Measurements from ENCODE around the gene NPY4R. TPM values are rescaled to one million over a fixed set of nuclear protein-coding genes. Genes with fewer than 3 reads are reported as not detected.
"Not testable (repeated sequence)": the region's sequence is repeated elsewhere in the genome, so short reads cannot be mapped to it uniquely, and the experiment has no call there.

The NPY4R gene
- total and polyA plus RNA-seq, 2 donors = 0.05 to 0.09 TPM

- H3K9me3 ChIP-seq (ENCODE audit: control insufficient read depth in 2 of 2, insufficient read depth in 1 of 2, low read length in 1 of 2); DNase-seq (ENCODE audit: low read depth in 6 of 9, low spot score in 9 of 9); H3K27ac ChIP-seq (ENCODE audit: low read depth in 1 of 2, low read length in 1 of 2); H3K4me1 ChIP-seq (ENCODE audit: control insufficient read depth in 2 of 2, insufficient read depth in 2 of 2, low read length in 2 of 2); H3K36me3 ChIP-seq (ENCODE audit: control insufficient read depth in 2 of 2, insufficient read depth in 2 of 2, low read length in 1 of 2); H3K4me3 ChIP-seq (ENCODE audit: low read length in 2 of 2); H3K27me3 ChIP-seq (ENCODE audit: control insufficient read depth in 2 of 2, insufficient read depth in 1 of 2, low read length in 1 of 2): not testable (repeated sequence)
- WGBS = no CpG with 5 or more reads among the region's 2 CpGs
Measured at GRCh38 chr10:46463608-46464007, 2.1 kb downstream of the NPY4R start.

- not testable (repeated sequence) for H3K36me3 ChIP-seq (ENCODE audit: control insufficient read depth in 2 of 2, insufficient read depth in 2 of 2, low read length in 1 of 2); H3K9me3 ChIP-seq (ENCODE audit: control insufficient read depth in 2 of 2, insufficient read depth in 1 of 2, low read length in 1 of 2); H3K4me3 ChIP-seq (ENCODE audit: low read length in 2 of 2); H3K27me3 ChIP-seq (ENCODE audit: control insufficient read depth in 2 of 2, insufficient read depth in 1 of 2, low read length in 1 of 2); H3K4me1 ChIP-seq (ENCODE audit: control insufficient read depth in 2 of 2, insufficient read depth in 2 of 2, low read length in 2 of 2); H3K27ac ChIP-seq (ENCODE audit: low read depth in 1 of 2, low read length in 1 of 2); DNase-seq (ENCODE audit: low read depth in 6 of 9, low spot score in 9 of 9)
- 97% methylated on average over 6 of the region's 10 CpGs for WGBS
Measured at GRCh38 chr10:46462276-46462675, 3.5 kb downstream of the NPY4R start.

GRCh38 chr10:46459579-46459978 lies 6.2 kb downstream of the NPY4R start:
- not testable (repeated sequence) for H3K27ac ChIP-seq (ENCODE audit: low read depth in 1 of 2, low read length in 1 of 2); H3K4me3 ChIP-seq (ENCODE audit: low read length in 2 of 2); H3K9me3 ChIP-seq (ENCODE audit: control insufficient read depth in 2 of 2, insufficient read depth in 1 of 2, low read length in 1 of 2); H3K4me1 ChIP-seq (ENCODE audit: control insufficient read depth in 2 of 2, insufficient read depth in 2 of 2, low read length in 2 of 2); H3K27me3 ChIP-seq (ENCODE audit: control insufficient read depth in 2 of 2, insufficient read depth in 1 of 2, low read length in 1 of 2); DNase-seq (ENCODE audit: low read depth in 6 of 9, low spot score in 9 of 9); H3K36me3 ChIP-seq (ENCODE audit: control insufficient read depth in 2 of 2, insufficient read depth in 2 of 2, low read length in 1 of 2)
- WGBS = 94% methylated on average over 3 of the region's 7 CpGs

- not testable (repeated sequence) for H3K4me3 ChIP-seq (ENCODE audit: low read length in 2 of 2); H3K9me3 ChIP-seq (ENCODE audit: control insufficient read depth in 2 of 2, insufficient read depth in 1 of 2, low read length in 1 of 2)
Measured at GRCh38 chr10:46457071-46457470, 8.7 kb downstream of the NPY4R start.

GRCh38 chr10:46455992-46456391 lies 9.8 kb downstream of the NPY4R start:
- H3K4me3 ChIP-seq (ENCODE audit: low read length in 2 of 2); H3K36me3 ChIP-seq (ENCODE audit: control insufficient read depth in 2 of 2, insufficient read depth in 2 of 2, low read length in 1 of 2); H3K9me3 ChIP-seq (ENCODE audit: control insufficient read depth in 2 of 2, insufficient read depth in 1 of 2, low read length in 1 of 2); H3K27me3 ChIP-seq (ENCODE audit: control insufficient read depth in 2 of 2, insufficient read depth in 1 of 2, low read length in 1 of 2); DNase-seq (ENCODE audit: low read depth in 6 of 9, low spot score in 9 of 9); H3K4me1 ChIP-seq (ENCODE audit: control insufficient read depth in 2 of 2, insufficient read depth in 2 of 2, low read length in 2 of 2); H3K27ac ChIP-seq (ENCODE audit: low read depth in 1 of 2, low read length in 1 of 2): not testable (repeated sequence)
- no CpG with 5 or more reads among the region's 2 CpGs for WGBS

More at GRCh38 chr10:46457071-46457470, 8.7 kb downstream of the NPY4R start:
- not testable (repeated sequence) for H3K27ac ChIP-seq (ENCODE audit: low read depth in 1 of 2, low read length in 1 of 2); H3K27me3 ChIP-seq (ENCODE audit: control insufficient read depth in 2 of 2, insufficient read depth in 1 of 2, low read length in 1 of 2); DNase-seq (ENCODE audit: low read depth in 6 of 9, low spot score in 9 of 9); H3K4me1 ChIP-seq (ENCODE audit: control insufficient read depth in 2 of 2, insufficient read depth in 2 of 2, low read length in 2 of 2); H3K36me3 ChIP-seq (ENCODE audit: control insufficient read depth in 2 of 2, insufficient read depth in 2 of 2, low read length in 1 of 2)
- WGBS = no CpG with 5 or more reads among the region's 3 CpGs

GRCh38 chr10:46451365-46451764 lies 14.4 kb downstream of the NPY4R start:
- H3K36me3 ChIP-seq (ENCODE audit: control insufficient read depth in 2 of 2, insufficient read depth in 2 of 2, low read length in 1 of 2); H3K27ac ChIP-seq (ENCODE audit: low read depth in 1 of 2, low read length in 1 of 2); DNase-seq (ENCODE audit: low read depth in 6 of 9, low spot score in 9 of 9); H3K27me3 ChIP-seq (ENCODE audit: control insufficient read depth in 2 of 2, insufficient read depth in 1 of 2, low read length in 1 of 2); H3K4me1 ChIP-seq (ENCODE audit: control insufficient read depth in 2 of 2, insufficient read depth in 2 of 2, low read length in 2 of 2); H3K4me3 ChIP-seq (ENCODE audit: low read length in 2 of 2); H3K9me3 ChIP-seq (ENCODE audit: control insufficient read depth in 2 of 2, insufficient read depth in 1 of 2, low read length in 1 of 2): not testable (repeated sequence)
- WGBS = 93% methylated on average over 1 of the region's 1 CpG

DNA sequence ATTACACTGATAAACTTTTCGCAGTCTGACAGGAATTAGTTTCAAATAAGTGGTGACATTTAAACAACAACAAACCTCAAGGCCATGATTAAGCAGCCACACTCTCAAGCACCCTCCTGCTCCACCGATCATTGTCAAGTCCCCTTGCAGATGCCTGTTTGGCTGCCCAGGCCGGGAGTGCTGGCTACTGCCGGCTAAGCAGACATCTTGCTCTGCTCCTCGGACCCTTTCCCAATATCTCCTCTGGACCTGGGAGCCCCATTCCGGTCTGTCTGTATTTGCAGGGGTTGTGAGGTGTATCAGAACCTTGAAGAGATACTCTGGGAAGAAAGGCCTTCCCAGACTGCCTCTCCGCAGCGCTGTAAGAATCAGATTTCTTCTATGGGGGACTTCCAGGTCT lies 14.9 kb downstream of the NPY4R start:
- not testable (repeated sequence) for H3K27ac ChIP-seq (ENCODE audit: low read depth in 1 of 2, low read length in 1 of 2); H3K9me3 ChIP-seq (ENCODE audit: control insufficient read depth in 2 of 2, insufficient read depth in 1 of 2, low read length in 1 of 2); H3K4me3 ChIP-seq (ENCODE audit: low read length in 2 of 2); H3K27me3 ChIP-seq (ENCODE audit: control insufficient read depth in 2 of 2, insufficient read depth in 1 of 2, low read length in 1 of 2); H3K4me1 ChIP-seq (ENCODE audit: control insufficient read depth in 2 of 2, insufficient read depth in 2 of 2, low read length in 2 of 2); DNase-seq (ENCODE audit: low read depth in 6 of 9, low spot score in 9 of 9); H3K36me3 ChIP-seq (ENCODE audit: control insufficient read depth in 2 of 2, insufficient read depth in 2 of 2, low read length in 1 of 2)
- 97% methylated on average over 6 of the region's 8 CpGs for WGBS

- not testable (repeated sequence) for H3K27ac ChIP-seq (ENCODE audit: low read depth in 1 of 2, low read length in 1 of 2); H3K27me3 ChIP-seq (ENCODE audit: control insufficient read depth in 2 of 2, insufficient read depth in 1 of 2, low read length in 1 of 2); H3K9me3 ChIP-seq (ENCODE audit: control insufficient read depth in 2 of 2, insufficient read depth in 1 of 2, low read length in 1 of 2); H3K36me3 ChIP-seq (ENCODE audit: control insufficient read depth in 2 of 2, insufficient read depth in 2 of 2, low read length in 1 of 2); H3K4me3 ChIP-seq (ENCODE audit: low read length in 2 of 2); H3K4me1 ChIP-seq (ENCODE audit: control insufficient read depth in 2 of 2, insufficient read depth in 2 of 2, low read length in 2 of 2); DNase-seq (ENCODE audit: low read depth in 6 of 9, low spot score in 9 of 9)
- 96% methylated on average over 3 of the region's 5 CpGs for WGBS
Measured at GRCh38 chr10:46447439-46447838, 18.3 kb downstream of the NPY4R start.

DNA sequence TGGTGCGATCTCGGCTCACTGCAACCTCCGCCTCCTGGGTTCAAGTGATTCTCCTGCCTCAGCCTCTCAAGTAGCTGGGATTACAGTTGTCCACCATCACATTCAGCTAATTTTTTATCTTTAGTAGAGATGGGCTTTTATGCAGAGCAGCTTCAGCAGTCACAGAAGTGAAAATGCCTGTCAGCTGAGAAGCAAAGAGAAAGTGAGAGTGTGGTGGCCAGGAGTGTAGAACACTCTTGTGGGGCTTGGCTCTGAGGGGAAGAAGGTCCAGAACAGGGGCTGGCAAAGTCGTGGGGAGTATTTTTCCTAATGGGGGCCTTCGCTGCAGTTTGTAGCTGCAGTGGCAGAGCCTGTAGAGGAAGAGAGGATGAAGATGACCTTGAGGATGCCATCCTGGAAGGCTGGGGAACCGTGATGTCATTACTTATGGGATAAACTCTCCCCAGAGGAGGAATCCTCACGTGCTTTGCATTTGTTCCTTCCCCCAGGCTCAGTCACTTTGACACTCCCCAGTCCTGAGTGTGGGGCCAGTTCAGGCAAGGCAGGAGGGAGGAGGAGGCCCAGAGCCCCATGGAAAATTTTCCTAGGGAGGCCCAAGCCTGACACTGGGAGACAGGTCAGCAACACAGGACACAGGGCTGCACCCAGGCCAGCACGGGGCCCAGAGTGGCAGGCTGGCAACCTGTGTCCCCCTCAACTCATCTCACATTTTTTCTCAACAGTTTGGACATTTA lies 20.2 kb downstream of the NPY4R start:
- H3K27ac ChIP-seq (ENCODE audit: low read depth in 1 of 2, low read length in 1 of 2); H3K4me1 ChIP-seq (ENCODE audit: control insufficient read depth in 2 of 2, insufficient read depth in 2 of 2, low read length in 2 of 2): not testable (repeated sequence)

More for the DNA sequence above, 20.2 kb downstream of the NPY4R start:
- WGBS = 95% methylated on average over 4 of the region's 8 CpGs
- H3K27me3 ChIP-seq (ENCODE audit: control insufficient read depth in 2 of 2, insufficient read depth in 1 of 2, low read length in 1 of 2); H3K4me3 ChIP-seq (ENCODE audit: low read length in 2 of 2); DNase-seq (ENCODE audit: low read depth in 6 of 9, low spot score in 9 of 9); H3K9me3 ChIP-seq (ENCODE audit: control insufficient read depth in 2 of 2, insufficient read depth in 1 of 2, low read length in 1 of 2); H3K36me3 ChIP-seq (ENCODE audit: control insufficient read depth in 2 of 2, insufficient read depth in 2 of 2, low read length in 1 of 2): not testable (repeated sequence)

Measured in thymus (tissue), 11 donors.